Fibroblast of mammary gland (primary cell): ENCODE data around the gene ARID5B.

Source experiments
- DNase-seq: peaks from one replicate; pipeline ENCODE4 v3.0.0-alpha.2; 2010; ENCODE audit warnings: low read depth
- H3K4me3 ChIP-seq: 2 replicates; pipeline ENCODE4 v1.5.1; 2011; ENCODE audit warnings: low read depth, mild to moderate bottlenecking, low read length, moderate library complexity; ENCODE audit not compliant: control insufficient read depth
- TF ChIP-seq, protein P1 (sequence below): conservative IDR thresholded peaks from 2 replicates; pipeline ENCODE4 v1.5.1; 2011; ENCODE audit warnings: low read depth, low read length, inconsistent platforms; ENCODE audit not compliant: control insufficient read depth, insufficient read depth

Gene ARID5B

DNA sequence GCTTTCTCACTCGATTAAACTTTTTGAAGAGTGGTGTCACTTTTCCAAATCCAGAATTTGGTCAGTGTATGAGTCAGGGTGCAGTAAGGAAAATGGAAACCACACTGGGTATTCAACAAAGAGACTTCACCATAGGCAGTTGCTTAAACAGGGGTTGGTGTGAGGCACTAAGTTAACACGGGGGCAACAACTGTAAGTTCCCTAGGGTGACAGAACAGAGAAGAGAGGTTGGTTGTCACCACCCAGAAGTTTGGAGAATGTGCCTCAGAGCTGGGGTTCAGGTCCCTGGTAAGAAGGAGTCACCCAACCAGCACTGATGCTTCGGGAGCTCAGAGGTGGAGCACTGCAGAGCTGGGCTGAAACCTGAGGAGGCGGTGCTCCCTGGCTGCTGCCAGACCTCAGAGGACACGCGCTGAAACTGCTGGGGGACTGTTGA is 170.4 kb downstream of the ARID5B start:
- TF ChIP-seq, protein P1, sequence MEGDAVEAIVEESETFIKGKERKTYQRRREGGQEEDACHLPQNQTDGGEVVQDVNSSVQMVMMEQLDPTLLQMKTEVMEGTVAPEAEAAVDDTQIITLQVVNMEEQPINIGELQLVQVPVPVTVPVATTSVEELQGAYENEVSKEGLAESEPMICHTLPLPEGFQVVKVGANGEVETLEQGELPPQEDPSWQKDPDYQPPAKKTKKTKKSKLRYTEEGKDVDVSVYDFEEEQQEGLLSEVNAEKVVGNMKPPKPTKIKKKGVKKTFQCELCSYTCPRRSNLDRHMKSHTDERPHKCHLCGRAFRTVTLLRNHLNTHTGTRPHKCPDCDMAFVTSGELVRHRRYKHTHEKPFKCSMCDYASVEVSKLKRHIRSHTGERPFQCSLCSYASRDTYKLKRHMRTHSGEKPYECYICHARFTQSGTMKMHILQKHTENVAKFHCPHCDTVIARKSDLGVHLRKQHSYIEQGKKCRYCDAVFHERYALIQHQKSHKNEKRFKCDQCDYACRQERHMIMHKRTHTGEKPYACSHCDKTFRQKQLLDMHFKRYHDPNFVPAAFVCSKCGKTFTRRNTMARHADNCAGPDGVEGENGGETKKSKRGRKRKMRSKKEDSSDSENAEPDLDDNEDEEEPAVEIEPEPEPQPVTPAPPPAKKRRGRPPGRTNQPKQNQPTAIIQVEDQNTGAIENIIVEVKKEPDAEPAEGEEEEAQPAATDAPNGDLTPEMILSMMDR = no peak
- peak; percentile 69 for DNase-seq
- no peak overlapping the region for H3K4me3 ChIP-seq

DNA sequence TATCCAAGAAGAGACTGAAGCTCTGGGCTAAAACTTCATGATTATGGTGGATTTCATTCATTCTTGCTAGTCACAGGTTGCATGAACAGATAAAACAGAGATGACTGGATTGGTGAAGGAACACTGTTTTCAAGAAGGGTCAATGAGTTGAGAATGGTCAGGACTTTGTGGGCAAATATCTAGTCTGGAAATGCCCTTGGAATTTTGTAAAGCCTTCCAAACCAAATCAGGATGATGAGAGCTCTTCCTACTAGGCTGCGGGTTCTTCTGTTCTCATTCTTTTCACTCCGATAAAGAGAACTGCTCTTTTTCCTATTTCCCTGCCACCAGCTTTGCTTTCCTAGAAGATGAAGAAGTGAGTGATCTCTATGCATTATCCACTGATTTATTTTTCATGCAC is 171.4 kb downstream of the ARID5B start:
- peak; percentile 72 for DNase-seq
- H3K4me3 ChIP-seq = no peak overlapping the region
- TF ChIP-seq, protein P1 = no peak

DNA sequence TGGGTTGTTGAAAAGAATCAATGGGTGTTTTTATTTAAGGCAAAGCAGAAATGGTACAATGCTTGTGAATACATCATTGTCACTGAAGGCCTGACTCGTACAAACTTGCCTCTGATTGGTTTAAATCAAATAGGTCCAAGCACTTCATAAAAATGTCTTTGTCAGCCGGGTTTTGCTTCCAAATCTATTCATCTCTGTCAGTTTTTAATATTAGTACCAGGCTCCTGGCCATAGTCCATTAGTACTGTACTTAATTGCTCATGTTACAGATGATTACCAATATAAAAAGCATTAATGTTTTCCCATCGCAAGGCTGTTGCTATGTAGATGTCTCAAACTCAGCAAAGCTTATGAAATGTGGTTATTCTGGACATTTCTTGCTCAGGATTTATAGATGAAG is 171.9 kb downstream of the ARID5B start:
- no peak overlapping the region for H3K4me3 ChIP-seq
- TF ChIP-seq, protein P1 = no peak

DNA sequence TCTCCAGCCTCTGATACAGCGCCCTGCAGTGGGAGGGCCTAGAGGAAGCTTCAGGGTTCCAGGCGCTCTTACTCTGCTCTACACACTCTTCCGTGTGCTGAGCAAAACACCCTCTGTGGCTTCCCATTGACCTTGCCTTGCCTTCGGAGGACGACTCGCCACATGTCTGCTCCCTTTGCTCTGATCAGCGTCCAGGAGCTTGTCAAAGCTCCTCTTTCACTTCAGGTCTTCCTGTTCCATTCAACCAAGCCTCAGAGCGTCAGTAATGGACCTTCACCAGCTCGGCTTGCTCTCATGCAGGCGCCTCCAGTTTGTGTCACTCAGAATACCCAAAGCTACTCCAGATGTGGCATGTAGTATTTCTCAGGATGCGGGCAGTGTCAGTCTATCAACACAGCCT is 173.9 kb downstream of the ARID5B start:
- no peak for DNase-seq
- TF ChIP-seq, protein P1 = no peak
- H3K4me3 ChIP-seq = no peak overlapping the region

More for the DNA sequence above, 171.9 kb downstream of the ARID5B start:
- no peak for DNase-seq

DNA sequence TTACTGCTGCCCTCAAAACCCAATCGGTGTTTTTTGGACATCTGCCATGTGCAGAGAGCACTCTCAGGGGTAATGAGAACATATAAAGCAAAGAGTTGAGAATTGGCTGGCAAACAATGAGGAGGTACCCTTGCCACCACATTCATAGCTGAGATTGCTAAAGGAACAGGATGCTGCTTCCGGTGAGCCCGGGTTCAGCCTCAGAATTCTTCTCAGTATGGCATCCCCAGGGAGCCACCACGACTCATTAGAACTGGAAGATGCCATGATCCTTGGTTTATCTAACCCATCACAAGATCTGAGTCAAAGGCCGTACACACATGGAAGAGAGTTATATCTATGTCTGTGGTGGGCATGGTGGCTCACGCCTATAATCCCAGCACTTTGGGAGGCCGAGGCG is 174.4 kb downstream of the ARID5B start:
- TF ChIP-seq, protein P1 = no peak
- H3K4me3 ChIP-seq = no peak overlapping the region
- peak; percentile 44 for DNase-seq

DNA sequence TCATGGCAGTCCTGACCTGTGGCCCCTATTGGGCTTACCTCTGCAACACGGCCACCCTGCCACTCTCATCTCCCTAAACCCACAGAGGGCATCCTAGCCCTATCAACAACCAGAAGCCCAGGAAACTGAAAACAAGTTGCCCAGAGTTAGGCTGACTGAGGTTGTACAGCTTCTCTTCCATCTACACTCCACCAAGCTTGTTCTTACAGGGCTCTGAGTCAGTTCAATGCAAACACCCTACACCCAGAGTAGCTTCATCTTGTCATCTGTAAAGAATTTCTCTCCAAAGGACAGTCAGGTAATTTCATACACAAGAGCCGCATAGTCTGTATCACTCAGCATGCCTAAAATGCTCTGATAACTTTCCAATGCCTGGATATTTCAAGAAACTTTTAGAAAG is 175.4 kb downstream of the ARID5B start:
- peak; percentile 79 for DNase-seq
- TF ChIP-seq, protein P1 = no peak
- no peak overlapping the region for H3K4me3 ChIP-seq
